GM20431 (cell line): ENCODE results near the gene TNFRSF8.
"Not testable (repeated sequence)": the region's sequence is repeated elsewhere in the genome, so short reads cannot be mapped to it uniquely, and the experiment has no call there.

Source experiments
- in situ Hi-C: fragments of 300-500 bp; cut with MseI, MboI; formaldehyde crosslinking; loops from one replicate; pipeline ENCODE4 v1.15.0; 2020; ENCODE audit warnings: low sequenced_read_pairs; ENCODE audit not compliant: unreplicated experiment

Gene TNFRSF8

DNA sequence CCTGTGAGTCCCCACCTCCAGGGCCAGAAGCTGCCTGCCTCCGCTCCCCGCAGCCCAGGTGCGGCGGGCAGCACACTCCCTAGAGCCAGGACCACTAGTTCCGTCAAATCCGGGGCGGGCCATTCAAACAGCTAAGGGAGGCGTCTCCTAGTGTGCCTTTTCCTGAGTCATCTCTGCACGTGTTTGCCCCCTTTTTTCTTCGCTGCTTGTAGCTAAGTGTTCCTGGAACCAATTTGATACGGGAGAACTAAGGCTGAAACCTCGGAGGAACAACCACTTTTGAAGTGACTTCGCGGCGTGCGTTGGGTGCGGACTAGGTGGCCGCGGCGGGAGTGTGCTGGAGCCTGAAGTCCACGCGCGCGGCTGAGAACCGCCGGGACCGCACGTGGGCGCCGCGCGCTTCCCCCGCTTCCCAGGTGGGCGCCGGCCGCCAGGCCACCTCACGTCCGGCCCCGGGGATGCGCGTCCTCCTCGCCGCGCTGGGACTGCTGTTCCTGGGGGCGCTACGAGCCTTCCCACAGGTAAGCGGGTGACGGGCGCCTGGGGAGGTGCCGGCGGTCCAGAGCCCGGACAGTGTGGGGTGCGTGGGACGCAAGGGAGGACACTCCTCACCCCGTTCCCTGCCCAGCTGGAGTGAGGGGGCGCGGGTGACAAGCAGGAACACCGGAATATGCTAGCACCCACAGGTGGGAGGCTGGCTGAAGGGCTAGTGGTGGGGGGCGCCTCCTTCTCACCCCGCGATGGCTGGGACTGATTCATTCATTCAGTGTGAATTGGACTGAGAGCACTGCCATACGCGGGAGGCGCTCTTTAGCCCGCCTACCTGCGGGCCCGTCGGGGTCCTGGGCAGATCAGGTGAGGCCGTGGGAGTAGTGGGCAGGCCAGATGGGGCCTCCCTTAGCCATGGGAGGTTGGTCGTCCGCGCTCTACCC lies at the start of gene TNFRSF8:
TSS of gene TNFRSF8 (plus strand) at position 163 of the 932 bp plus-strand sequence. CDS start at position 459, 296 bp downstream.
- in situ Hi-C loops: no loop called here

DNA sequence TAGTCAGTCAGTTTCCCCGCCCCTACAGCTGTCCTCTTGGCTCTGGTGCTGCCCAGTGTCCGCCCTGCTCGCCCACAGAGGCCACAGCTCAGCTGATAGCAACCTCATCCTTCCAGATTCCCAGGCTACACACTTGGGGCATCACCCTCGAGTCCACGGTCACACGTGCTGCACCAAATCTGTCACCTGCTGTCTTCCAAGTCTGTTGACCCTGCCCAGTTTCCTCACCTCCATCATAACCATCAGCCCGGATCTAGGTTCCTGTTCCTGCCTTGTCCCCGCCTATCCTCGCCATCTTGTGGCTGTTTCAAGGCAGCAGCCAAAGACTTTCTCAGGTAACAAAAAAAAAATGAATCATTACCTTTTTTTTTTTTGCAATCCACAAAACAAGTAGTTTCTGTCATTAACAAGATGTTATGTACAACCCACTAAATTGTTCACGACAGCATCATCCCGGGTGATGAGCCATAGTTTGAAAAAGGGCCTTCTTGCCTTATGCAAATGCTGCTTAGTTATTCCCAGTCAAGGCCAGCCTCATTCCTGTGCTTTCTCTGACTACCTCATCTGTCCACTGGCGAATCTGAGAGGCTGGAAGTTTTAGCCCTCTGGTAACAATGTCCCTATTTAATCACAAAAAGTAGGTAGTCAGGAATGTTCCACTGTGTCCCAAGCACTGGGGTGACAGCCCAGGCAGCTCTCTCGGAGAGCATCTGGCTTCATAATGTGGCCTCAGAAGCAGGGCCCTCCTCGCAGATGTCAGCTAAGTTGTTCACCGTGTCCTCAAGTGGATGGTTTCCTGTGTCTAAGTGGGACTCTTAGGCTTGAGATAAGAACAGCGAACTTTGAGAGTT lies 48.7 kb upstream of the TNFRSF8 start:
- in situ Hi-C loops: no loop called here

DNA sequence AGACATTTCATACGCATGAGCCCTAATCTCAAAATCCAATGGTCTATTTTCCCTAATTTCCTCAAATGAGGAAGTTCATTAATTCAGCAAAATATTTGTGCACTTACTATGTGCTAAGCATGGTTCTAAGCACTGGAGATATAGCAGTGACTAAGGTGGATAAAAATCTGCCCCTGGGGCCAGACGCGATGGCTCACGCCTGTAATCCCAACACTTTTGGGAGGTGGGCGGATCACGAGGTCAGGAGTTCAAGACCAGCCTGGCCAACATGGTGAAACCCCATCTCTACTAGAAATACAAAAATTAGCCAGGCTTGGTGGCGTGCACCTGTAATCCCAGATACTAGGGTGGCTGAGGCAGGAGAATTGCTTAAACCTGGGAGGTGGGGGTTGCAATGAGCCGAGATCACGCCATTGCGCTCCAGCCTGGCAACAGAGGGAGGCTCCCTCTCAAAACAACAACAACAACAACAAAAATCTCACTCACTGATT lies 48.1 kb upstream of the TNFRSF8 start:
- in situ Hi-C loops: no loop called here

DNA sequence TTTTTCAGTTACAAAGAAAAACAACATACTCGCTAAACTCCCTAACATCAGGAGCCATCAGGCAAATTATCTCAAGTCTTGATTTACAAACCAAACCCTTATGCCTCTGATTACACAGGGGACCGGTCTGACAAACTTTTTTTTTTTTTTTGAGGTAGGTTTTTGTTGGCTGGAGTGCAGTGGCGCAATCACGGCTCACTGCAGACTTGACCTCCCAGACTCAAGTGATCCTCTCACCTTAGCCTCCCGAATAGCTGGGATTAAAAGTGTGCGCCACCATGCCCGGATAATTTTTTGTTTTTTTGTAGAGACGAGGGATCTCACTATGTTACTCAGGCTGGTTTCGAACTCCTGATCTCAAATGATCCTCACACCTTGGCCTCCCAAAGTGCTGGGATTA lies 47.6 kb upstream of the TNFRSF8 start:
- in situ Hi-C loops: no loop called here

DNA sequence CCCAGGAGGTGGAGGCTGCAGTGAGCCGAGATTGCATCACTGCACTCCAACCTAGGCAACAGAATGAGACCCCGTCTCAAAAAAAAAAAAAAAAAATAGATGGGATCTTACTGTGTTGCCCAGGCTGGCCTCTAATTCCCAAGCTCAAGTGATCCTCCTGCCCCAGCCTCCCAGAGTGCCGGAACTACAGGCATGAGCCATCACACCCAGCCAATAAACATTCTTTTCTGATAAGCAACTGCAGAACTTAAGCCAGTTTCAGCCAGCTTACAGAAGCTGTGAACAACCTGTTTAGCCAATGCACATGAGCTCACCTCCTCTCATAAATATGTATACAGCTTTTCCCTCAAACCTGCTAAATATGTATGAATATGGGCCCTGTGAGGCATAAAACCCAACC lies 46.9 kb upstream of the TNFRSF8 start:
- in situ Hi-C loops: no loop called here

DNA sequence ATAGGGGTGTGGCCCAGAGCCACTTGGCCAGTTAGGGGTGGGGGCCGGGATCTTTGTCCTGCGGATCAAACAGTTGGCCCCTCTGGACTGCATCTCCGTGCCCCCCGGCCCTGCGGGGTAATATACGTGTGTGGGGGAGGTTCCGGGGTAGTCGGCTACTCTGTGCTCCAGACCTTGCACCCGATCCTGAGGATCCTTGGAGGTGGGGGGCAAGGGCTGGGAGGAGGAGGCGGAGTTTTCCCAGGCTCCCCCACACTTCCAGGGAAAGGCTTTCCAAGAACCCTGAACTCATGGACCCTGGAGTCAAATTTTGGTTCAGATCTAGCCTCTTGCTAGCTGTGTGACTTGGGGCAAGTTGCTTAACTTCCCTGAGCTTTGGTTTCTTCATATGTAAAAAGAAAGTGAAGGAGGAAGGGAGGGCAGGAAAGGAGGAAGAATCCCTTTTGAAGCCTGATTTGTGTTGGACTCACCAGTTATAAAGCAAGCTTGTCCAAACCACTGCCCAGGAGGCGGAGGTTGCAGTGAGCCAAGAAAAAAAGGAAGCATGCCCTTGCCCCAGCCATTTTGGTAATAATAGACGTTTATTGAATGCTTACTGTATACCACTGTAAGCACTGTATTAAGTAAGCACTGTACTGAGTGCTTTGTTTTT lies 43.1 kb upstream of the TNFRSF8 start:
- in situ Hi-C loops: no loop called here

DNA sequence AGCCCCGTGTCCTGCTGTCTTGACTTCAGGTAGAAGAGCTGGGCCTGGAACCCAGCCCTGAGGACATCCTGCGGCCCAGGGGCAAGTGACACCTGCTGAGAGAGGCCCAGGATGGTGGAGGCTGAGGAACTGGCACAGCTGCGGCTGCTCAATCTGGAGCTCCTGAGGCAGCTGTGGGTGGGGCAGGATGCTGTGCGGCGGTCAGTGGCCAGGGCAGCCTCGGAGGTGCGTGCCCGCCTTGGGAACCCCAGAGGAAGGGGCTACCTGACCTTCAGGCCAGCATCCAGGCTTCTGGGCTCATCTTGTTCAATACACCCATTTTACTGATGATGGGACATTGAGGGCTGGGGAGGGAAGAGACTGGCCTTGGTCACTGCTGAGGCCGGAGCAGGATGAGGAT lies 41.5 kb upstream of the TNFRSF8 start:
- in situ Hi-C loops: no loop called here

DNA sequence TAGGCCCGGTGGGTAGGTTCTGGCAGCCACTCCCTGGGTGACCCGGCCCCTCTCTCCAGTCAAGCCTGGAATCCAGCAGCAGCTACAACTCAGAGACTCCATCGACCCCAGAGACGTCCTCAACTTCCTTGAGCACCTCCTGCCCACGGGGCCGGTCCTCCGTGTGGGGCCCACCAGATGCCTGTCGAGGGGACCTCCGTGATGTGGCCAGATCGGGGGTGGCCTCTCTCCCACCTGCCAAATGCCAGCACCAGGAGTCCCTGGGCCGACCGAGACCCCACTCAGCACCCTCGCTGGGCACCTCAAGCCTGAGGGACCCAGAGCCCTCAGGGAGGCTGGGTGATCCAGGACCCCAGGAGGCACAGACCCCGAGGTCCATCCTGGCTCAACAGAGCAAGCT lies 41.1 kb upstream of the TNFRSF8 start:
- in situ Hi-C loops: no loop called here

DNA sequence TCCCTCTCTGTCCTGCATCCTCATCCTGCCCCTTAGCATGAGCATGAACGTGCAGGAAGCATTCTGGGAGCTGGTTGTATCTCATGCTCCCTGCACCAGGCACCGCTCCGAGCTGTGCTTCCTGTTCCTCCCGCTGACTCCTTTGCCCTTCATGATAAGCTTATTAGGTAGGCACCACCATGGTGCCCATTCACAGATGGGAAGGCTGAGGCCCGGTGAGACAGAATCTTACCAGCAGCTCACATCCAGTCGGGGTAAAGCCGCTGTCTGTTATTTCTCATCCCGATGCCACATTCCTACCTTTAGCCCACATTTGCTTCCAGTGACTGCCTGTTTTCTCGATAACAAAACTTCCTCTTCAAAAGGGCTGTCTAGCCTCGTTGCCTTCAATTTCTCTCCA lies 36.5 kb upstream of the TNFRSF8 start:
- in situ Hi-C loops: no loop called here

DNA sequence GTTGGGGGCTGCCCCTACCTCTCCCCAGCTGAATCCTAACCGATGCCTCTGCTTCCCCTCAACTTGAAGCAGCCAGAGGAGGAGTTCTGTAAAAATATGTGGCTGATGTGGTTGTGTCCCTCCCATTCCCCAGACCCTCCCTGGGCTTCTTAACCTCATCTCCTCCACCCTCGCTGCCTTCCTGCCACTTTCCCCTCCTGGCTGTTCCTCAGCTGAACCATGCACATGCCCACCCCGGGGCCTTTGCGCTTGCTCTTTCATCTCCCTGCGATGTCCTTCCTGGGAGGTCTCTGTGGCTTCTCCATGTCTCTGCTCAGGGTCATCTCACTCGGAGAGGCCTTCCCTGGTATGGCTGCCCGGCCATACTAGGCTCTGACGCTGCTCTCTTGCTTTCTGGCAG lies 34.9 kb upstream of the TNFRSF8 start:
- in situ Hi-C loops: no loop called here

DNA sequence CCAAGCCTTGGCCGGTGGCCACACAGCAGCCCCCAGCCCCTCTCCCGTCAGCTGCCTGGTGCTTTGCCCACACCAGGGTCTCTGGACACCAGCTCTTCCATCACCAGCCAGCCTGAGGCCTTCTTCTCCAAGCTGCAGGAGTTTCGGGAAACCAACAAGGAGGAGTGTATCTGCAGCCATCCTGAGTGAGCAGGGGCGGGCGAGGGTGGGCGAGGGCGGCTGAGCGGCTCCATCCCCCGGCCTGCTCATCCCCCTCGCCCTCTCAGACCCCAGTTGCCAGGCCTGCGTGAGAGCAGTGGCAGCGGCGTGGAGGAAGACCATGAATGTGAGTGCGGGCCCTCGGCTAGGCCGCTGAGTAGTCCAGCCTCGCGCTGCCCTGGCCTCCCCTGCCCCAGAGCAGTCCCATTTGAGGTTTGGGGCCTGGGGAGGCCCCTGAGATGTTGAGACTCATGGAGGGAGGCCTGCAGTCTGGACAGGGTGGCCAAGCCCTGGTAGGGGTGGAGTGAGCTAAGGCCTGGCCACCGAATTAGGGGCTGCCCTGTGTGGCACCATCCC lies 34.1 kb upstream of the TNFRSF8 start:
- in situ Hi-C loops: no loop called here

DNA sequence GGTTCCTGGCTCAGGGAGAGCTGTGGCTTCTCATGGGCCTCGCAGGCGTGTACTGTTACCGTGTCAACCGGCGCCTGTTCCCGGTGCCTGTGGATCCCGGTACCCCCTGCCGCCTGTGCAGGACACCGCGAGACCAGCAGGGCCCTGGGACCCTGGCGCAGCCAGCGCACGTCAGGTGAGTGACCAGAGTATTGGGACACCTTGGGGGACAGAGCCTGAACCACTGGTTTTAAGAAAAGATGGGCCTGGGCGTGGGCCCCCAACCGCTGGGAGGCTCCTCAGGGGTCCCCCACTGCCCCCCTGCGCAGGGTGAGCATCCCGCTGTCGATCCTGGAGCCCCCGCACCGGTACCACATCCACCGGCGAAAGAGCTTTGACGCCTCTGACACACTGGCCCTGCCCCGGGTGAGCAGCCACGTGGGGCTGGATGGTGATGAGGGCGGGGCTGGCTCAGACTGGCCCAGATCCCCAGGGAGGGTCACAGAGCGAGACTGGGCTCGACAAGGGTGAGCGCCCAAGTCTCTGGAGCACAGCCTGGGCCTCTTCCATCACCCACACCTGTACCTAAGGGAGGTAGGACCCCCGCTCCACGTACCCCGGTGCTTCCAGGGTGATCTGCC lies 33.3 kb upstream of the TNFRSF8 start:
- in situ Hi-C loops: no loop called here

DNA sequence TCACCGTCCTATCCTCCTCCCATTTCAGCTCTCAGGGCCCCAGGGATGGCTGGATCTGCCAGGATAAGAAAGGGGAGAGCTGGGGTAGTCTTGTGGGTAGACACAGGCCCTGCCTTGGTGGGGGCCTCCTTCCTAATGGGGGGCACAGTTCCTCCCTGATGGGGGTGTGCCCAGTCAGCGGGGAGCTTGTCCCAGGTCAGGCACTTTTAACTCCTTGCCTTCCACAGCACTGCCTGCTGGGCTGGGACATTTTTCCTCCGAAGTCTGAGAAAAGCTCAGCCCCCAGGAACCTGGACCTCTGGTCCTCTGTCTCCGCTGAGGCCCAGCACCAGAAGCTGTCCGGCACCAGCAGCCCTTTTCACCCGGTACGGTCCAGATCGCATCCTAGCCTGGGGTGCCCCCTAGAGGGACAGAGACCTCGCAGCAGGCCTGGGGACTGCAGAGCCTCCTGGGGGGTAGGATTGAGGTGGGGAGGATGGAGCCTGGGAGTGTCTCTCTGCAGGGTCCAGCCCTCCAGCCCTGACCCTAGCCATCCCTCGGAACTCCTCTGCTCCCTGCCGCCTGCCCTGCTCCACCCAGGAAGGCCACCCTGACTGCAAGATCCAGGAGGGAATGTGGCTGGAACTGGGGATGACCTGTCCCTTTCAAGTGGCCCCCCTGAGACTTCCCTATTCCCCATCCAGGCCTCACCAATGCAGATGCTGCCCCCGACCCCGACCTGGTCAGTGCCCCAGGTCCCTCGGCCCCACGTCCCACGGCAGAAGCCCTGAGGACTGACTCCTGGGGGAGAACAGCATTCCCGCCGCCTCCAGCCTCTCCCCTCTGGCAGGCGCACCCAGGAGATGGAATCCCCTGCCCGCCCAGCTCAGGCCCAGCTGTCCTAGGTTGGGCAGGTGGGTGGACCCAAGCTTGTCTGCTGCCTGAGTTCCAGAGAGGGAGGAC lies 31.8 kb upstream of the TNFRSF8 start:
- in situ Hi-C loops: no loop called here

DNA sequence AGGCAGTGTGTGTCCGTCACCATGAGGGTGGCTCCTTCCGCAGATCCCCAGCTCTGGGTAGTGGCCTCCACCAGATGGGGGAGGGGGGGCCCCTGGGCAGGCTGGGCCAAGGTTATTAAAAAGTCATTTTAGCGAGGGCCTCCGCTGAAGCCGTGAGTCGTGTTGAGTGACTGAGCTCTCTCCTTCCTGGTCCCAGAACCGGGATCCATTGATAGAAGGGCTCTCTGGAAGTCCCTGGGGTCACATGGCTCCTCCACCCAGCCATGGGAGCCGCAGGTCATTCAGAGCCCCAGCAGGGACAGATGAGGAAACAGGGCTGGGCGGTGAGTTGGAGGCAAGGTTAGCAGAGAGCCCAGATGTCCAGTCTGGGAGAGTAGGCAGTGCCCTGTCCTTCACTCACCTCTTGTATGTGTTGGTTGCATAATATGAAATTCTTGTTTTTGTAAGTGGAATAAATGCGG lies 30.9 kb upstream of the TNFRSF8 start:
- in situ Hi-C loops: no loop called here

DNA sequence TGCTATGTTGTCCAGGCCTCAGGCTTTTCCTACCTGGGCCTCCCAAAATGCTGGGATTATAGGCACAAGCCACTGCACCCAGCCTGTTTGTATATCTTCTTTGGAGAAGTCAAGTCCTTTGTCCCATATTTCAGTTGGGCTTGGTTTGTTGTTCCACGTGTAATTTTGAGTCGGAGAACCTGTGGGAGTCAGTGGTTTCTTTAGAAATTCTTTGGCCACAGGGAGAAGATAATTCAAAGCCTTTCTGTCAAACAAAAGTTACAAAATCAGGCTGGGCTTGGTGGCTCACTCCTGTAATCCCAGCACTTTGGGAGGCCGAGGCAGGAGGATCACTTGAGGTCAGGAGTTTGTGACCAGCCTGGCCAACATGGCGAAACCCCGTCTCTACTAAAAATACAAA lies 29.7 kb upstream of the TNFRSF8 start:
- in situ Hi-C loops: not testable (repeated sequence)

DNA sequence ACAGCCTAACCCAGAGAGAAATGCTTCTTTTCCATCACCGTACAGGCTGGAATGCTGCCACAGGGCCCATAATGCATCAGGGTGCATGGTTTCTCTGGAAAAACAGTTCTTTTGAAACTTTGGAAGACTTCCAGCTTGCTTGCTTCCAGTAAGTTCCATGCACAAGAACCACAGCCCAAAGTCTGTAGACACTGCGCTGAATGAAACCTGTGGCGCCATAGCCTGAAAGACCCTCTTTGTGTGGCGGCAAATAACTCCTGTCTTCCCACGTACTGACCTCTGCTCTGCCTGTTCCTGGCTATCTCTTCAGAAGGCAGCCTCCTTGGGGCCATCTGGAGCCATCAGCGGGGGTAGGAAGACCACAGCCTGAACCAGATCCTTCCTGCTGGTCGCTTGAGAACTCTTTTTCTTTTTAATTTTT lies 28.7 kb upstream of the TNFRSF8 start:
- in situ Hi-C loops: no loop called here

DNA sequence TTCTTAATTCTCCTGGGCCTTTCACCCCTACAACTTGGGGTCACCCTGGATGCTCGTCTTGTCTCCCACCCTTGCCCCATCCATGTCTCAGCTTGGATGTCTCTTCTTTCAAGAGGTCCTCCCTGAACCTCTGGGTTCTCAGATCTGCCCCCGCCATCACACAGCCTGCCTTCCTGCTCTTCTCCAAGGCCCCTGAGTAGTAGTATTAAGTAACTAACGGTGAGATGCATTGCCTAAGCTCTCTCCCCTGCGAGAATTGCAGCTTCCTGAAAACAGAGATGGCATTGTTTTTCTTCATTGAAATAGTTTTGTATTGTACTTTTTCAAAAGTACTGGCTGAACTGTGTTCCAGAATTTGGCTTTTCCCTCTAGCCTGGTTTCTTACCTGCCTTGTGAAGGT lies 27.8 kb upstream of the TNFRSF8 start:
- in situ Hi-C loops: no loop called here

DNA sequence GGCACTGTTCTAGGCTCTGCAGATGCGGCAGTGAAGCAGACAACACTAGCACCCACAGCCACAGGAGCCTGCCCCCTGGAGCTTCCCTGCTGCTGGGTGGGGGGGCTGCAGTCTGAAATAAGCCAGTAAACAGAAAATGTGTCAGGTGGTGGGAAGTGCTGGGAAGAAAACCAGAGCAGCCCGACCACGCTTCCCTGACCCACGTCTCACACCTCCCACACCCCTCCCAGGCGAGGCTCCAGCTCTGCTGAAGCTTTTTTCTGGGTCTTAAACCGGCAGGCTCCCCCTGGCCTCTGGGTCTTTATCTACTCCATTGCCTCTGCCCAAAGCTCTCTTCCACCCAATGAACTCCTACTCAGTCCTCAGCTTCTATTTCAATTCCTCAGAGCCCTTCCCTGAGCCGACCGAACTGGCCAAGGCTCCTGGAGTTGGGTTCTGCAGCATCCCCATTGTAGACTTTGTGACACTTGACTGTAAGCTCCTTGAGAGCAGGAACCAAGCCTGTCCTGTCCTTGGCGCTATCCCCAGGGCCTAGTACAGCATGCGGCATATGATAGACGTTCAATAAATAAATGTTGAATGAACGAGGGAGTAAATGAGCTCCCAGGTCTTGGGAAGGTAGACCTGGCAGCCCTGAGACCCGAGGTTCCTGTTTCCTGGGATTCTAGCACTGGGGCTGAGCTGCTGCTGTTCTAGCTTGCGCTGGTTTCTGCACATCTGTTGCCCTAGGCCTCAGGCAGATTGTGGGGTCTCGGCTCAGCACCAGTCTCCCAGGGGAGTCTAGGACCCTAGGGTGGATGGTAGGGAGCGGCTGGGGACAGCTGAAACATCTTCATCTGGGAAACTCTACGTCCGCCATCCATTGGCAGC lies 25.4 kb upstream of the TNFRSF8 start:
- in situ Hi-C loops: no loop called here
